GM21515 (cell line): Measurements from ENCODE around the gene IGFL4.

ENCODE experiments used
- ATAC-seq: cut with Tn5 transposase; IDR thresholded peaks from one replicate; pipeline ENCODE4 v1.9.1; 2021; ENCODE audit not compliant: unreplicated experiment

Gene IGFL4

GRCh38 chr19:46065486-46066071 lies 24.8 kb upstream of the IGFL4 start:
- ATAC-seq = no peak

GRCh38 chr19:46063201-46063600 lies 22.4 kb upstream of the IGFL4 start:
- ATAC-seq = no peak

GRCh38 chr19:46060012-46060411 lies 19.2 kb upstream of the IGFL4 start:
- ATAC-seq = no peak

- no peak for ATAC-seq
These were observed 18.0 kb upstream of the IGFL4 start for GRCh38 chr19:46058778-46059177.

- no peak for ATAC-seq
These were observed 15.7 kb upstream of the IGFL4 start for GRCh38 chr19:46056536-46056935.

- ATAC-seq = no peak
These were observed 12.1 kb upstream of the IGFL4 start for GRCh38 chr19:46052896-46053295.

- no peak for ATAC-seq
These were observed 8.8 kb upstream of the IGFL4 start for GRCh38 chr19:46049597-46049996.

GRCh38 chr19:46043519-46043918 lies 2.7 kb upstream of the IGFL4 start:
- ATAC-seq = no peak

GRCh38 chr19:46042252-46042883 lies 1.6 kb upstream of the IGFL4 start:
- ATAC-seq = no peak

- ATAC-seq = no peak
These were observed 677 bp downstream of the IGFL4 start for GRCh38 chr19:46040125-46040524.

GRCh38 chr19:46036744-46037128 lies 4.1 kb downstream of the IGFL4 start:
- ATAC-seq = no peak

- ATAC-seq = no peak
These were observed 4.6 kb downstream of the IGFL4 start for GRCh38 chr19:46035986-46036743.

- ATAC-seq = no peak
These were observed 5.3 kb downstream of the IGFL4 start for GRCh38 chr19:46035546-46035945.

- ATAC-seq = no peak
These were observed 7.4 kb downstream of the IGFL4 start for GRCh38 chr19:46033401-46033800.

GRCh38 chr19:46032597-46033025 lies 8.2 kb downstream of the IGFL4 start:
- ATAC-seq = no peak

GRCh38 chr19:46031781-46032596 lies 8.8 kb downstream of the IGFL4 start:
- no peak for ATAC-seq

- ATAC-seq = no peak
These were observed 9.8 kb downstream of the IGFL4 start for GRCh38 chr19:46030812-46031550.

GRCh38 chr19:46025835-46026234 lies 15.0 kb downstream of the IGFL4 start:
- ATAC-seq = no peak

GRCh38 chr19:46023311-46023779 lies 17.5 kb downstream of the IGFL4 start:
- ATAC-seq = no peak

GRCh38 chr19:46022431-46023310 lies 18.1 kb downstream of the IGFL4 start, which contains the start of gene PGLYRP1:
TSS of gene PGLYRP1 (minus strand) at chr19:46023053. CDS start at chr19:46023021, 32 bp downstream.
- no peak for ATAC-seq
